K562 (cell line): ENCODE data around the gene SAMD13. TPM values are rescaled to one million over a fixed set of nuclear protein-coding genes. Genes with fewer than 3 reads are reported as not detected.

Source experiments
- ATAC-seq: fragments of 200-7000 bp; cut with Tn5 transposase; 3 replicates; pipeline ENCODE4 v1.9.1; 2020; ENCODE audit warnings: moderate library complexity
- BruUV-seq: library from RNA; stranded (reverse); fragments of 400-500 nt; replicated peaks from 2 replicates; lab custom pipeline; 2021; lab: Mats Ljungman, UMichigan
- CTCF ChIA-PET: fragments of 300-600 bp; formaldehyde crosslinking; extraction: SDS; loops from one replicate; lab custom pipeline; 2021; ENCODE audit warnings: low intra/inter-chr PET ratio; lab: Yijun Ruan, JAX
- POLR2A ChIA-PET: fragments of 300-600, 350-650 bp; sonication (Branson Sonifier 250); formaldehyde crosslinking; extraction: SDS; loops from one replicate; lab custom pipeline; 2021; ENCODE audit warnings: antibody characterized with exemption, inconsistent platforms; lab: Yijun Ruan, JAX
- DNase-seq, 4 experiments: peaks; one replicate each; pipeline versions ENCODE4 v3.0.0 to v3.0.0-alpha.2; 2011 to 2018; ENCODE audit warnings: low spot score in 3 of 4, mixed read lengths in 3 of 4; ENCODE audit errors: extremely low read depth in 1 of 4
- FAIRE-seq: peaks from 2 replicates; lab custom pipeline; 2011; peaks lifted over from hg19 to GRCh38; lab: Jason Lieb, UNC
- H2AFZ ChIP-seq: 2 replicates; pipeline ENCODE4 v1.6.0; 2011; ENCODE audit warnings: low read depth, low read length, control low read depth, inconsistent platforms
- H3K27ac ChIP-seq: fragments of 200-600 bp; 3 replicates; pipeline ENCODE4 v1.8.0; 2011; ENCODE audit warnings: low read depth, mild to moderate bottlenecking, control low read depth, inconsistent platforms, low read length, moderate library complexity, mixed read lengths; ENCODE audit errors: extremely low read depth
- H3K27me3 ChIP-seq, 2 experiments: fragments of 300-600 bp in 1 of 2; 2 replicates in 1 of 2; 3 replicates in 1 of 2; pipeline versions ENCODE4 v1.6.0 to v1.8.0; 2011; ENCODE audit warnings: inconsistent platforms in 2 of 2, low read length in 2 of 2, mild to moderate bottlenecking in 1 of 2, mixed read lengths in 1 of 2, moderate library complexity in 1 of 2; ENCODE audit not compliant: control insufficient read depth in 2 of 2, insufficient read depth in 2 of 2
- H3K36me3 ChIP-seq: fragments of 300-600 bp; 3 replicates; pipeline ENCODE4 v1.8.0; 2011; ENCODE audit warnings: mild to moderate bottlenecking, low read length, inconsistent platforms; ENCODE audit not compliant: control insufficient read depth, insufficient read depth
- H3K4me1 ChIP-seq, 2 experiments: fragments of 200-600 bp in 1 of 2; replicated peaks in 1 of 2; 2 replicates in 1 of 2; 3 replicates in 1 of 2; pipeline versions ENCODE4 v1.5.1 to v1.8.0; 2011; ENCODE audit warnings: inconsistent platforms in 2 of 2, low read length in 2 of 2, mild to moderate bottlenecking in 1 of 2, mixed read lengths in 1 of 2, moderate library complexity in 1 of 2; ENCODE audit not compliant: control insufficient read depth in 2 of 2, insufficient read depth in 2 of 2
- H3K4me2 ChIP-seq: 2 replicates; pipeline ENCODE4 v1.6.1; 2011; ENCODE audit warnings: low read length, control low read depth, inconsistent platforms, mixed read lengths; ENCODE audit not compliant: insufficient read depth
- H3K4me3 ChIP-seq: fragments of 200-600 bp; sonication (generic), shearing (Covaris generic); 2 replicates; pipeline ENCODE4 v1.5.1; 2016; ENCODE audit warnings: control low read depth, inconsistent platforms
- H3K79me2 ChIP-seq: fragments of 200-600 bp; 3 replicates; pipeline ENCODE4 v1.8.0; 2011; ENCODE audit warnings: low read length, inconsistent platforms; ENCODE audit not compliant: control insufficient read depth, insufficient read depth
- H3K9ac ChIP-seq, 2 experiments: 2 replicates each; pipeline versions ENCODE4 v1.6.0 to v1.6.1; 2011; ENCODE audit warnings: low read depth in 2 of 2, low read length in 2 of 2, control low read depth in 1 of 2, inconsistent platforms in 1 of 2, mild to moderate bottlenecking in 1 of 2, mixed read lengths in 1 of 2; ENCODE audit not compliant: insufficient read depth in 1 of 2
- H3K9me1 ChIP-seq: one replicate; pipeline ENCODE4 v1.6.0; 2011; ENCODE audit warnings: inconsistent platforms, mild to moderate bottlenecking, low read length, moderate library complexity; ENCODE audit not compliant: control insufficient read depth, insufficient read depth
- H3K9me3 ChIP-seq: replicated peaks from 2 replicates; pipeline ENCODE4 v1.5.1; 2011; ENCODE audit warnings: low read depth, low read length, inconsistent platforms; ENCODE audit not compliant: control insufficient read depth, insufficient read depth
- H4K20me1 ChIP-seq: replicated peaks from 2 replicates; pipeline ENCODE4 v1.6.1; 2011; ENCODE audit warnings: low read length, inconsistent platforms, mixed read lengths; ENCODE audit not compliant: control insufficient read depth, insufficient read depth
- IRF9 ChIP-seq: fragments of 450-650 bp; IDR thresholded peaks from 2 replicates; pipeline ENCODE4 v1.6.1; 2016; ENCODE audit warnings: missing biosample characterization, missing genetic modification characterization
- MYBL2 ChIP-seq, 2 experiments: fragments of 450-650 bp in 1 of 2; sonication (generic) in 1 of 2; formaldehyde crosslinking in 1 of 2; IDR thresholded peaks; 2 replicates each; pipeline versions ENCODE4 v1.6.1 to v1.8.1; 2017 to 2022; ENCODE audit warnings: borderline replicate concordance in 1 of 2, inconsistent platforms in 1 of 2, low read depth in 1 of 2, mild to moderate bottlenecking in 1 of 2, missing genetic modification reagents in 1 of 2, moderate library complexity in 1 of 2
- RBM25 ChIP-seq: fragments of 200-400 bp; formaldehyde crosslinking; IDR thresholded peaks from 2 replicates; pipeline ENCODE4 v1.6.1; 2018; ENCODE audit warnings: low read length, low read depth, moderate library complexity; ENCODE audit not compliant: severe bottlenecking
- TCF3 ChIP-seq: sonication (generic); formaldehyde crosslinking; IDR thresholded peaks from 2 replicates; pipeline ENCODE4 v1.4.0; 2020; ENCODE audit warnings: mild to moderate bottlenecking, missing genetic modification reagents
- ZNF277 ChIP-seq: fragments of 250-450 bp; sonication (Bioruptor Pico); IDR thresholded peaks from 2 replicates; pipeline ENCODE4 v1.8.0; 2022; ENCODE audit warnings: inconsistent platforms, mild to moderate bottlenecking, moderate library complexity, borderline replicate concordance
- ZNF282 ChIP-seq: sonication (generic); formaldehyde crosslinking; IDR thresholded peaks from 2 replicates; pipeline ENCODE4 v1.8.1; 2023; ENCODE audit warnings: missing genetic modification reagents
- ZNF407 ChIP-seq: fragments of 450-650 bp; IDR thresholded peaks from 2 replicates; pipeline ENCODE4 v1.6.1; 2016; ENCODE audit warnings: low read depth
- ZNF830 ChIP-seq: fragments of 250-450 bp; sonication (Bioruptor Pico); IDR thresholded peaks from 2 replicates; pipeline ENCODE4 v1.5.0; 2021; ENCODE audit warnings: mild to moderate bottlenecking
- WGBS: fragments of 100-300 bp; shearing (Covaris generic); methylation state at CpG from one replicate; pipeline ENCODE4 v1.1.6; 2016; ENCODE audit warnings: low coverage, mixed read lengths; ENCODE audit not compliant: insufficient coverage; ENCODE audit errors: missing lambda C conversion rate; 5-methylcytosine and 5-hydroxymethylcytosine counted together
- in situ Hi-C: fragments of 300-500 bp; cut with MboI; formaldehyde crosslinking; loops from 4 replicates; pipeline ENCODE4 v1.15.0; 2018; ENCODE audit warnings: inconsistent platforms, mixed read lengths
- intact Hi-C: fragments of 100-400 bp; cut with micrococcal nuclease; formaldehyde crosslinking; loops from 2 replicates; pipeline ENCODE4 v1.14.2; 2022
- polyA plus RNA-seq, 8 experiments: library from polyadenylated mRNA; depleted of rRNA in 4 of 8; stranded (reverse) in 5 of 8; unstranded in 3 of 8; fragments of >200 nt; fragmentation: Nextera tagmentation in 2 of 8; fragmentation: Illumina TruSeq in 1 of 8; extraction: Ambion mirVana in 2 of 8; extraction: Trizol in 1 of 8; gene quantifications; 2 replicates each; pipeline versions ENCODE4 v1.2.1 to v1.2.3, GENCODE V29; 2011 to 2014; ENCODE audit warnings: inconsistent platforms in 1 of 8, missing spikeins in 1 of 8
- total RNA-seq, 7 experiments: library from RNA; depleted of rRNA in 6 of 7; stranded (reverse); fragments of >200 nt in 6 of 7; fragmentation: Illumina TruSeq in 2 of 7; extraction: Trizol in 2 of 7; gene quantifications; 2 replicates each; pipeline versions ENCODE4 v1.2.1 to v1.2.3, GENCODE V29; 2011 to 2021; ENCODE audit warnings: low replicate concordance in 1 of 7

SAMD13 gene
- total and polyA plus RNA-seq, 9 of the 15 experiments (the other 6 are each of a cell fraction or from before 2014, with no cell fraction given), result 0.78 to 2.7 (median 1.00) TPM

- intact Hi-C loops, result loop anchor here (10.0 kb wide), 2 partner anchors 205 to 365 kb away; partner anchors contain the start of genes GNG5 and SPATA1
- Histone ChIP-seq H3K9me1 (no peaks in the 10 kb centered on the region), H3K4me2 (peak overlapping the region; percentile 94), H3K79me2 (no peaks in the 10 kb centered on the region), H3K27me3 (no peaks in the 10 kb centered on the region), H3K27ac (peak overlapping the region; percentile 83), H4K20me1 (no peaks in the 10 kb centered on the region), H3K4me1 (peaks cover 14 to 31% of the 10 kb centered on the region in 2 experiments), H3K9ac (peak overlapping the region; percentile 8 to 85; a peak in 3 of 4 replicates), H3K4me3 (peak overlapping the region; percentile 69; the same call in 1 of the 2 replicates), H3K36me3 (no peaks in the 10 kb centered on the region), H2AFZ (peak overlapping the region; percentile 95), H3K9me3 (no peaks in the 10 kb centered on the region)
- POLR2A ChIA-PET, result interaction anchor here (0.6 kb wide), 1 partner anchor 325 kb away, joined by 4 read pairs; no protein-coding TSS in a partner anchor
- WGBS, result 23% methylated on average over 4 of the region's 4 CpGs
- CTCF ChIA-PET, result no interaction called here
- in situ Hi-C loops, result loop anchor here (10.0 kb wide), 1 partner anchor 315 kb away; no protein-coding TSS in a partner anchor
- FAIRE-seq (peak; percentile 6), DNase-seq (peak in 2 of 4 experiments; percentile 13 to 20), ATAC-seq (no peak)
- BruUV-seq, result no TSS peak
- TF ChIP-seq ZNF830 (CRISPR knock-in tag) (no peak), ZNF282 (CRISPR knock-in tag) (no peak), RBM25 (no peak), MYBL2 (IDR thresholded peaks at IDR 0.05; ENCODE audit: low read depth) (0 out of 2 replicates have a peak, but pooled peaks have one; percentile 5), MYBL2 (CRISPR knock-in tag; IDR thresholded peaks at IDR 0.05; ENCODE audit: borderline replicate concordance) (no peak), ZNF407 (no peak), ZNF277 (CRISPR knock-in tag) (no peak), IRF9 (tag) (no peak), TCF3 (CRISPR knock-in tag) (no peak)
Observed at GRCh38 chr1:84299536-84300170, 1.9 kb upstream of the SAMD13 start.
